Measurements from ENCODE around the gene UGGT2. TPM values are rescaled to one million over a fixed set of nuclear protein-coding genes. Genes with fewer than 3 reads are reported as not detected.
"Not testable (repeated sequence)": the region's sequence is repeated elsewhere in the genome, so short reads cannot be mapped to it uniquely, and the experiment has no call there.

The UGGT2 gene
- total RNA-seq, 3 donors from 2014 or later: 65.3 to 70.7 (median 67.2) TPM

DNA sequence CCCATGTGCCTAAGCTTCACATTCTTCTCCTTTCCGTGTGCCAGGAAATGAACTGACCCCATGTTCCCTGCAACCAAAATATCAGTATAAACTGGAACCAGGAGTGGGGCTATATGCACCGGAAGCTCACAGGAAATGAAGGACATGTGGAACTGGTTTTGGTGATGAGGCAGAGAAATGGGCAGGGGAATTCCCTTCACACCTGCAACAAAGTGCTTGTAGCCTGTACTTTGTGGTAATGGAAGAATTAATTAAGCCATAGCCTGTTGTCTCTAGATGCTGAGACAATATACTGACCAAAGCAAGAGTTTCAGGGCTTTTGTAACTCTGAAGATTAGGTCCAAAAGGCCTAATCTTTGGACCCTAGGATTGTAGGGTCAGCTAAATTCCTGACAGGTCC is 15.5 kb upstream of the UGGT2 start:
- intact Hi-C loops (cut with DNase I; ENCODE audit: low total_unique reads): no loop called here
- no peaks in the 10 kb centered on the region for H3K4me1 ChIP-seq
- H3K4me3 ChIP-seq: no peak overlapping the region
- H3K27me3 ChIP-seq: peaks cover 0 to 14% of the 10 kb centered on the region in 2 donors
- TF ChIP-seq CTCF (IDR thresholded peaks at IDR 0.05) (no peak), POLR2AphosphoS5 (IDR thresholded peaks at IDR 0.05) (no peak), POLR2A (IDR thresholded peaks at IDR 0.05) (no peak)
- H3K9me3 ChIP-seq: no peaks in the 10 kb centered on the region
- DNase-seq (ENCODE audit: low spot score in 2 of 2): no peak
- H3K27ac ChIP-seq: no peak overlapping the region
- H3K36me3 ChIP-seq: no peaks in the 10 kb centered on the region

- no peak for DNase-seq (ENCODE audit: low spot score in 2 of 2)
- H3K27me3 ChIP-seq: no peaks in the 10 kb centered on the region
- intact Hi-C loops (cut with DNase I; ENCODE audit: low total_unique reads): no loop called here
- H3K36me3 ChIP-seq: no peaks in the 10 kb centered on the region
- H3K4me1 ChIP-seq: no peaks in the 10 kb centered on the region
- H3K4me3 ChIP-seq: no peak overlapping the region
- TF ChIP-seq POLR2AphosphoS5 (IDR thresholded peaks at IDR 0.05): no peak
- TF ChIP-seq CTCF (IDR thresholded peaks at IDR 0.05): no peak
- no peak for TF ChIP-seq POLR2A (IDR thresholded peaks at IDR 0.05)
- no peak overlapping the region for H3K27ac ChIP-seq
- no peaks in the 10 kb centered on the region for H3K9me3 ChIP-seq
These were observed 12.6 kb upstream of the UGGT2 start for GRCh38 chr13:96065849-96066248.

DNA sequence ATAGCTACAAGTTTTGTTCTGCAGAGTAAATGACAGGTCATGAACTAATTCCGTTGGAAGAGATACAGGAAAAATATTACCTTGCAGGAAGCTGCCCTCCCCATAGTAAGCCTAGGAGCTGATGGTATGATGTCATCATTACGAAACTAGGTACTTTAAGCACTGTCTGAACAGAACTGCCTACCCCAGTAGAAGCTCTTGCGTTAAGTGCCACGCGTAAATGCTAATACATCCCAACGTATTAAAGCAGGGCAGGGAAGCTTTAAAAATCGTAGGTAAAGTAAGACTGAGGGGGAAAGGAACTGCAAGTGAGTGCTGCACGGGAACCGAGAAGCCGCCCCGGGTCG is 572 bp downstream of the UGGT2 start:
- Histone ChIP-seq H3K4me1 (no peaks in the 10 kb centered on the region), H3K36me3 (no peaks in the 10 kb centered on the region), H3K9me3 (no peaks in the 10 kb centered on the region), H3K4me3 (peak overlapping the region; percentile 80 to 100 (median 99)), H3K27ac (peak overlapping the region; percentile 85 to 90), H3K27me3 (no peaks in the 10 kb centered on the region)
- intact Hi-C loops (cut with DNase I; ENCODE audit: low total_unique reads): no loop called here
- no peak for DNase-seq (ENCODE audit: low spot score in 2 of 2)
- TF ChIP-seq POLR2A (IDR thresholded peaks at IDR 0.05) (no peak), CTCF (IDR thresholded peaks at IDR 0.05) (no peak), POLR2AphosphoS5 (IDR thresholded peaks at IDR 0.05) (no peak)

DNA sequence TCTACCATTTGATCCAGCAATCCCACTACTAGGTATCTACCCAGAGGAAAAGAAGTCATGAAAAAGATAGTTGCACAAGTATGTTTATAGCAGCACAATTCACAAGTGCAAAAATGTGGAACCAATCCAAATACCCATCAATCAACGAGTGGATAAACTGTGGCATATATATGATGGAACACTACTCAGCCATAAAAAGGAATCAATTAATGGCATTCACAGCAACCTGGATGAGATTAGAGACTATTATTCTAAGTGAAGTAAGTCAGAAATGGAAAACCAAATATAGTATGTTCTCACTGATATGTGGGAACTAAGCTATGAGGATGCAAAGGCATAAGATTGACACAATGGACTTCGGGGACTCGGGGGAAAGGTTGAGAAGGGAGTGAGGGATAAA is 1.3 kb downstream of the UGGT2 start:
- intact Hi-C loops (cut with DNase I; ENCODE audit: low total_unique reads); DNase-seq (ENCODE audit: low spot score in 2 of 2); H3K27ac ChIP-seq; H3K4me1 ChIP-seq; H3K36me3 ChIP-seq; H3K9me3 ChIP-seq; H3K27me3 ChIP-seq: not testable (repeated sequence)
- H3K4me3 ChIP-seq: peak overlapping the region in 1 of 3 donors; percentile 80

- H3K27ac ChIP-seq; H3K9me3 ChIP-seq; H3K4me3 ChIP-seq; H3K4me1 ChIP-seq; intact Hi-C loops (cut with DNase I; ENCODE audit: low total_unique reads); H3K27me3 ChIP-seq; H3K36me3 ChIP-seq; DNase-seq (ENCODE audit: low spot score in 2 of 2): not testable (repeated sequence)
These were observed 1.7 kb downstream of the UGGT2 start for GRCh38 chr13:96051491-96051890.

DNA sequence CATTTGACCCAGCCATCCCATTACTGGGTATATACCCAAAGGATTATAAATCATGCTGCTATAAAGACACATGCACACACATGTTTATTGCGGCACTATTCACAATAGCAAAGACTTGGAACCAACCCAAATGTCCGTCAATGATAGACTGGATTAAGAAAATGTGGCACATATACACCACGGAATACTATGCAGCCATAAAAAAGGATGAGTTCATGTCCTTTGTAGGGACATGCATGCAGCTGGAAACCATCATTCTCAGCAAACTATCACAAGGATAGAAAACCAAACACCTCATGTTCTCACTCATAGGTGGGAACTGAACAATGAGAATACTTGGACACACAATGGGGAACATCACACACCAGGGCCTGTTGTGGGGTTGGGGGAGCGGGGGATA is 2.2 kb downstream of the UGGT2 start:
- H3K27ac ChIP-seq; H3K27me3 ChIP-seq; H3K4me3 ChIP-seq; H3K36me3 ChIP-seq; intact Hi-C loops (cut with DNase I; ENCODE audit: low total_unique reads); DNase-seq (ENCODE audit: low spot score in 2 of 2); H3K4me1 ChIP-seq: not testable (repeated sequence)
- peaks cover 8 to 10% of the 10 kb centered on the region in 2 donors for H3K9me3 ChIP-seq

DNA sequence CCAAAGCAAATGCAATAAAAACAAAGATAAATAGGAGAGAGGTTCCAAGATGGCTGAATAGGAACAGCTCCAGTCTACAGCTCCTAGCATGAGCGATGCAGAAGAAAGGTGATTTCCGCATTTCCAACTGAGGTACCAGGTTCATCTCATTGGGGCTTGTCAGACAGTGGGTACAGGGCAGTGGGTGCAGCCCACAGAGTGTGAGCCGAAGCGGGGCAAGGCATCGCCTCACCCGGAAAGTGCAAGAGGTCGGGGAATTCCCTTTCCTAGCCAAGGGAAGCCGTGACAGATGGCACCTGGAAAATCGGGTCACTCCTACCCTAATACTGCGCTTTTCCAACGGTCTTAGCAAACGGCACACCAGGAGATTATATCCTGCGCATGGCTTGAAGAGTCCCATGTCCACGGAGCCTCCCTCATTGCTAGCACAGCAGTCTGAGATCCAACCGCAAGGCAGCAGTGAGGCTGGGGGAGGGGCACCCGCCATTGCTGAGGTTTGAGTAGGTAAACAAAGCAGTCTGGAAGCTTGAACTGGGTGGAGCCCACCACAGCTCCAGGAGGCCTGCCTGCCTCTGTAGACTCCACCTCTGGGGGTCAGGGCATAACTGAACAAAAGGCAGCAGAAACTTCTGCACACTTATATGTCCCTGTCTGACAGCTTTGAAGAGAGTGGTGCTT is 6.6 kb downstream of the UGGT2 start:
- intact Hi-C loops (cut with DNase I; ENCODE audit: low total_unique reads); H3K27ac ChIP-seq; H3K4me1 ChIP-seq; H3K36me3 ChIP-seq; H3K27me3 ChIP-seq; H3K4me3 ChIP-seq; DNase-seq (ENCODE audit: low spot score in 2 of 2): not testable (repeated sequence)
- peaks cover 11 to 12% of the 10 kb centered on the region in 2 donors for H3K9me3 ChIP-seq

All from breast epithelium (tissue), 4 donors.